NCI-H1930 (cell line): ENCODE results near the gene LOXL1.

Experiments
- DNase-seq, 2 experiments: peaks; one replicate each; lab custom pipeline; 2025; lab: John Stamatoyannopoulos, UW

The LOXL1 gene

DNA sequence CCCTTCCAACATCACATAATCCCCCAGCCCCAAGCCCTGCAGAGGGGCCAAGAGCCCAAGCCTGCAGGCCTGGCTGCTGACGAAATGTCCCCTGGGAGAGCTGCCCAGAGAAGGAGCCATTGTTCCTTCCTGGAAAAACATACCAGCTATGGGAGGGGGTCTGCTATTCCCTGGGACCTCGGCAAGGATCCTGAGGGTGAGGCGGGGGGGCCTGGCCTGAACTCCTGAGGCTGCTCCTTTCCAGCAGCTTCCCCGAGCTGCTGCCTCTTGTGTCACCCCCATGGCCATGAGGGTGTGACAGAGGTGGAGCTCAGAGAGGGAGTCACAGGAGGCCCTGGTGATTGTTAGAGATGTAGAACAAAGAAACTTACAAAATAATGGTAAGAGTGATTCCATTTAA, 12.9 kb downstream of the LOXL1 start:
- DNase-seq, result no peak

- no peak for DNase-seq
Measured at GRCh38 chr15:73940061-73940981, 14.1 kb downstream of the LOXL1 start.

- DNase-seq, result no peak
Measured at GRCh38 chr15:73941044-73941443, 14.8 kb downstream of the LOXL1 start.

- DNase-seq, result no peak
Measured at GRCh38 chr15:73941449-73941848, 15.2 kb downstream of the LOXL1 start.

GRCh38 chr15:73941871-73942635, 15.8 kb downstream of the LOXL1 start:
- DNase-seq, result no peak

GRCh38 chr15:73942751-73943270, 16.5 kb downstream of the LOXL1 start:
- DNase-seq, result no peak

GRCh38 chr15:73944161-73945129, 18.2 kb downstream of the LOXL1 start:
- DNase-seq, result no peak

- DNase-seq, result no peak
Measured at GRCh38 chr15:73945130-73945508, 18.9 kb downstream of the LOXL1 start.

GRCh38 chr15:73946046-73946721, 19.9 kb downstream of the LOXL1 start:
- no peak for DNase-seq

DNA sequence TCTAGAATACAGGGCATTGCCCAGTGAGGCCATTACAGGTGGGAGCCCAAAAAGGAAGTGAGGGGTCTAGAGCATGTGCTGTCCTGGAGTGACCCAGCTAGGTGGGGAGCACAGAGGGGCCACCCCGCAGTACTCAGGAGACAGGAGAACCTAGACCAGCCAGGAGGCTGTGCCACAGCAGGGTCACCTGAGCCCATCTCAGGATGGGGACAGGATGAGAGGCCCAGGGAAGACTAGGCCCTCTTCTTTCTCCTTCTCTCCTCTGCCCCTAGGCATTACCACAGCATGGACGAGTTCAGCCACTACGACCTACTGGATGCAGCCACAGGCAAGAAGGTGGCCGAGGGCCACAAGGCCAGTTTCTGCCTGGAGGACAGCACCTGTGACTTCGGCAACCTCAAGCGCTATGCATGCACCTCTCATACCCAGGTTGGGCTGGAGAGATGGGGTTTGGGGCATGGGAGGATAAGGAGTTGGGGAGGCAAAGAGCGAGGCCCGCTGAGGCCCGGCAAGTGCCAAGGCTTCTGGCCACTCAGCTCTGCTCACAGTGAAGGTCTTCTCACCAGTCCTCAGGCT, 20.6 kb downstream of the LOXL1 start:
- DNase-seq, result no peak

GRCh38 chr15:73947651-73948050, 21.4 kb downstream of the LOXL1 start:
- DNase-seq, result no peak

DNA sequence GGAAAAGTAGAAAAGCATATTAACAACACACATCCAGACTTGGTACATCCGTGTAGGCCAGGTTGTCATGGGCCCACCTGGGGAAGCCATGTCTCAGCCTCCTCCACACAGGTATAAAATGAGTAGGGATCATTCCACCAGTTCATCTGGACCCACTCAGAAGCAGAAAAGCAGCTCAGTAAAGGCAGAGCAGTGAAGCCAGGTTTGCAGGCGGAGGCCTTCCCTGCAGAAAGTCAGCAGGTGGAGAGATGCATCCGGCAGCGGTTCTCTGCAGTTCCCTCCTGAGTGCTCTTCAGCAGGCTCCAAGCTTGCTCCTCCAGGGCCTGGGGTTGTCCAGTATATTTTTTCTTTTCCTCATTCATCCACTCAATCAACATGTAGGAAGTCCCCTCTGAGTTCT, 22.1 kb downstream of the LOXL1 start:
- DNase-seq, result no peak

DNA sequence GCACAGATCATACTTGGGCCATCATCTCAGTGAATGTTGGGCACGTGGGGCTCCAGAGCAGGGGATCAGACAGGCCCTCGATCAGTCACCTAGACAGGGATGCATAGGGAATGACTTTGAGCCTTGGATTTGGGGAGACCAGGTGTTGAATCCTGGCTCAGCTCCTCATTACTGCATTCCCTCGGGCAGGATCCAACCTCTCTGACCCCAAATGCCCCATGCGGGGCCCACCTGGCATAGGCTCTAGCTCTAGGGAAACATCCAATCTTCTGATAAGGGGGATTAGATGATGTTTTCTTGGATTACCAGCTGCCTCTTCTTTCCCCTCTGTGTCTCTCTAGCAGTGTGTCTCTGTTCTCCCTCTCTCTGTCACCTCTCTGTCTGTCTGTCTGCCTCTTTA, 22.7 kb downstream of the LOXL1 start:
- no peak for DNase-seq

GRCh38 chr15:73949496-73949895, 23.2 kb downstream of the LOXL1 start:
- DNase-seq, result no peak

- DNase-seq, result no peak
Measured at GRCh38 chr15:73950479-73950830, 24.2 kb downstream of the LOXL1 start.

- DNase-seq, result peak; percentile 28 to 41
Measured at GRCh38 chr15:73950831-73951561, 24.7 kb downstream of the LOXL1 start.

DNA sequence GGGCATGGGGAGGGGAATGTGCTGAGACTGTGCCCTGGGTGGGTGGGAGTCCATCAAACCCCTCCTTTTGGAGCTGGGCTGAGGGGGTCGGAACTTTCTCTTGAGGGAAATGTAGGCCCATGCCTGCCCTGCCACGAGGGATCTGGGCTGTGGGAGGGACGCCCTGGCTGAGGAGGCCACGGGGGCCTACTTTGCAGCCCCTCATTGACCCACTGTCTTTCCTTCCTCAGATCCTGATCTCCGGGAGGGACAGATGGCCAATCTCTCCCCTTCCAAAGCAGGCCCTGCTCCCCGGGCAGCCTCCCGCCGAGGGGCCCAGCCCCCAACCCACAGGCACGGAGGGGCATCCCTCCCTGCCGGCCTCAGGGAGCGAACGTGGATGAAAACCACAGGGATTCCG, 25.3 kb downstream of the LOXL1 start:
- DNase-seq, result no peak

DNA sequence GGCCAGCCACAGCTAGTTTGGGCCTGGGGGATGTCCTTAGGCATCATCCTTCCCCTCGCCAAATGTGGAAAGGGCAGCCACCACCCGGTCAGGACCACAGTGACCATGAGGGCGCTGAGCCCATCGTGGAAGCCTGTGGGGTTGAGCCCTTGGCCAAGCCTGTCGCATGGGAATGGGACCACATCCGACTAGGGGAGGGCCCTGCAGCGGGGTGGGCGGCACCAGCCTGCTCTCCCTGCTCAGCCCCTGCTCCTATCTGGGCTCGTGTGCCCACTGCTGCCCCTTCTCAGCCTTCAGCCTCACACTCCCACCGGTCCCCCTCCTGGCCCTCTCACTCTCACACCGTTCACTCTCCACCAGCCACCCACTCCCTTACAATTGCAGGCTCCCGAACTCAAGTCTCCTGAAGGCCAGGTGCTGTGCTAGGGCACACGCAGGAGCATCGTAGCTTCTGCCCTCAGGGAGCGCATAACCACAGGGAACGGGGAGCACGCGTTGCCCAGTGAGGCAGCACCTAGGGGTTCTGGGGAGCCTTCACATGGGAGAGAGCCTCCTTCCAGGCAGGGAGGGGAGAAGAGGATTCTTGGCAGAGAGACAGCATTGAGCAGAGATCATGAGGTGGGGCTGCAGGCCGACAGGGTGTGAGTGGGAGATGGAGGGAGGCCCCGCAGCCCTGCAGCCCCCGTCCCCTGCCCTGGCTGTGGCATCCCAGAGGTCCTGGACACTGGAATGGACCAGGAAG, 26.1 kb downstream of the LOXL1 start:
- no peak for DNase-seq

DNA sequence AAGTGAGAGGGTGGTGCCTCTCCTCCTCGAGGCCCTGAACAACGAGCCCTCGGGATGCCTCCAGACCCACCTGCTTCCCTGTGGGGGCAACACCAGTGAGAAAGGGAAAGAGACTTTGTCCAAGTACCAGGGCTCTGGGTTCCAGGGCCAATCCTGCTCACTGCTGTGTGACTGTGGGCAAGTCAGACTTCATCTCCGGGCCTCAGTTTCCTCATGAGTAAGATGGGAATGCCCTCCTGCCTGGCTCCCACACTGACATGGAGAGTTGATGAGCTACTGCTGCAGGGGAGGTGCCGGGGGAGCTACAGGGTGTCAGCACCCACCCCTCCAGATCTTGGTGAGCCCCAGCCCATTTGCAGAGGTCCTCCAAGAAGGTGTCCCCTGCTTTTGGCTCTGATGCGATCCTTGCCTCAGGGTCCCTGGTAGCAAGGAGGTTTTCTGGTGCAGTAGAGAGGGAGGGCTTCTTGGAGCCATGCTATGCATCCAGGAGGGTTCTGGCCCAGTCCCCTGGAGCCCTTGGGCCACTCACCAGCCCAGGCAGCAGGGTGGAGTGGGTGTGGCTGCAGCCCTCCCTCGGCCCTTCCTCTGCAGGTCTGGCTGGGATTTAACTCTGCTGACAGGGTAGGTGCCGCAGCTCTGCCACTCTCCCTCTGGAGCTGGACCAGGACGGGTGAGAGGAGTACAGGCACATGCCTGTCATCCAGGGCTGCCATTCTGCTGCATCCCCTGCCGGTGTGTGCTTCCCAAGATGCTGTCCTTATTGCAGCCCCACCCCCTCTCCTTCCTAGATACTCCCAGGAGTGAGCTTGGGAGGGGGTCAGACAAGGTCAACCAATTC, 26.9 kb downstream of the LOXL1 start:
- no peak for DNase-seq
